IPS-18c (cell line): Measurements from ENCODE around the gene DCLRE1B.
"Not testable (repeated sequence)": the region's sequence is repeated elsewhere in the genome, so short reads cannot be mapped to it uniquely, and the experiment has no call there.

Source experiments
- H3K4me3 ChIP-seq: 2 replicates; pipeline ENCODE4 v1.7.0; 2013; ENCODE audit warnings: low read depth, mild to moderate bottlenecking, low read length, moderate library complexity; ENCODE audit not compliant: insufficient read depth
- H3K9me3 ChIP-seq: one replicate; pipeline ENCODE4 v1.6.1; 2013; ENCODE audit warnings: mild to moderate bottlenecking, low read length, moderate library complexity; ENCODE audit not compliant: control insufficient read depth, insufficient read depth

DCLRE1B gene

DNA sequence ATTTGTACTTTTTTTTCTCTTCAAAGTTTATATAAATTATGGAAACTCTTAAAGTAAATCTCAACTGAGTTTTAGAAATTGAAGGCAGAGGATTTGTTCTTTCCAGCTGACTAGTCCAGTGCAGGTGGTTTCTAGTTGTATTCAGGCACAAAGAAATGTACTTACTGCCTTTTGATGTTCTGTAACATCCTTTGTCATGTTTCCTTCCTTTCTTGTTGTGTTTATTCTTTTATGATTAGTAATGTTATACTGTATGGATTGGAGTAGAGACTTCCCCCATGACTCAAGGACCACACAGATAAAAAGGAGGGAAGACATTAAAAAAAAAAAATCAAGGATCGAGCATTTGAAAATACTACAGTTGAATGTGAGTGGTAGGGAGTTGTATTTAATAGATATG, 32.0 kb downstream of the DCLRE1B start:
- peaks cover 2% of the 10 kb centered on the region for H3K9me3 ChIP-seq
- no peak overlapping the region for H3K4me3 ChIP-seq

DNA sequence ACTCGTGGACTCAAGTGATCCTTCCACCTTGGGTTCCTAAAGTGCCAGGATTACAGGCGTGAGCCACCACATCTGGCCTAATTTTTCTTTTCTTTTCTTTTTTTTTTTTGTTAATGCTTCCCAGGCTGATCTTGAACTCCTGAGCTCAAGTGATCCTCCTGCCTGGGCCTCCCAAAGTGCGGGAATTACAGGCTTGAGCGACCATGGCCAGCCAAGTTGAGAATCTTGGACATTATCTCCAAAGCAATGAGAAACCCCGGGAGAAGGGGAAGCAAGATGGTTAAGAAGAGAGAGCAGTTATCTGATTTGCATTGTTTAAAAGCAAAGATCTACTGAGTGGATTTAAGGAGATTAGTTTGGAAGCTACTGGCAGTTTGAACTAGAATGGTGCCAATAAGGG, 33.1 kb downstream of the DCLRE1B start:
- Histone ChIP-seq H3K9me3 (peaks cover 2% of the 10 kb centered on the region), H3K4me3 (no peak overlapping the region)

DNA sequence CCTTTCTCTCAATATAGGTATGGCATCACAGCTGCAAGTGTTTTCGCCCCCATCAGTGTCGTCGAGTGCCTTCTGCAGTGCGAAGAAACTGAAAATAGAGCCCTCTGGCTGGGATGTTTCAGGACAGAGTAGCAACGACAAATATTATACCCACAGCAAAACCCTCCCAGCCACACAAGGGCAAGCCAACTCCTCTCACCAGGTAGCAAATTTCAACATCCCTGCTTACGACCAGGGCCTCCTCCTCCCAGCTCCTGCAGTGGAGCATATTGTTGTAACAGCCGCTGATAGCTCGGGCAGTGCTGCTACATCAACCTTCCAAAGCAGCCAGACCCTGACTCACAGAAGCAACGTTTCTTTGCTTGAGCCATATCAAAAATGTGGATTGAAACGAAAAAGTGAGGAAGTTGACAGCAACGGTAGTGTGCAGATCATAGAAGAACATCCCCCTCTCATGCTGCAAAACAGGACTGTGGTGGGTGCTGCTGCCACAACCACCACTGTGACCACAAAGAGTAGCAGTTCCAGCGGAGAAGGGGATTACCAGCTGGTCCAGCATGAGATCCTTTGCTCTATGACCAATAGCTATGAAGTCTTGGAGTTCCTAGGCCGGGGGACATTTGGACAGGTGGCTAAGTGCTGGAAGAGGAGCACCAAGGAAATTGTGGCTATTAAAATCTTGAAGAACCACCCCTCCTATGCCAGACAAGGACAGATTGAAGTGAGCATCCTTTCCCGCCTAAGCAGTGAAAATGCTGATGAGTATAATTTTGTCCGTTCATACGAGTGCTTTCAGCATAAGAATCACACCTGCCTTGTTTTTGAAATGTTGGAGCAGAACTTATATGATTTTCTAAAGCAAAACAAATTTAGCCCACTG, 35.5 kb downstream of the DCLRE1B start:
- Histone ChIP-seq H3K4me3 (no peak overlapping the region), H3K9me3 (peaks cover 2% of the 10 kb centered on the region)

DNA sequence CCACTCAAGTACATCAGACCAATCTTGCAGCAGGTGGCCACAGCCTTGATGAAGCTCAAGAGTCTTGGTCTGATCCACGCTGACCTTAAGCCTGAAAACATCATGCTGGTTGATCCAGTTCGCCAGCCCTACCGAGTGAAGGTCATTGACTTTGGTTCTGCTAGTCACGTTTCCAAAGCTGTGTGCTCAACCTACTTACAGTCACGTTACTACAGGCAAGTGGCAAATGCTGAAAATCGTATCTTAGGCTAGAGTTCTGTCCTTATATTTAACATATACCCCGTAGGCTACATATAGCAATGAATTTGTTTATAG, 36.1 kb downstream of the DCLRE1B start:
- Histone ChIP-seq H3K9me3 (peaks cover 2% of the 10 kb centered on the region), H3K4me3 (no peak overlapping the region)

DNA sequence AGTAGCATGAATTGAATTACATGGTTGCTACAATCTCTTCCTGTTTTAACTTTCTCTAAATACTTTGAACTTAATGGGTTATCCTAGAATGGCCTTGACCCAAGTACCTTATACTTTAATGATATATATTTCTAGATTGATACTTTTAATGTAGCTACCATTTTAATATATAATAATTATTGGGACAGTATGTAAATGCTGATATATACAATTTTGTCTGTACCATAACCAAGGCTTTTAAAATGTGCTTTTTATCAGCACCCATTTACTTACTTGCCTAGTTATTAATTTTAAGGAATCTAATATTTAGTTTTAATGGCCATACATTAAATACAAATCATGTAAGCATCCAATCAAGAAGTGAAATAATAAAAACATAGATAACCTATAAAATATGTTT, 37.4 kb downstream of the DCLRE1B start:
- no peak overlapping the region for H3K4me3 ChIP-seq
- peaks cover 2% of the 10 kb centered on the region for H3K9me3 ChIP-seq

DNA sequence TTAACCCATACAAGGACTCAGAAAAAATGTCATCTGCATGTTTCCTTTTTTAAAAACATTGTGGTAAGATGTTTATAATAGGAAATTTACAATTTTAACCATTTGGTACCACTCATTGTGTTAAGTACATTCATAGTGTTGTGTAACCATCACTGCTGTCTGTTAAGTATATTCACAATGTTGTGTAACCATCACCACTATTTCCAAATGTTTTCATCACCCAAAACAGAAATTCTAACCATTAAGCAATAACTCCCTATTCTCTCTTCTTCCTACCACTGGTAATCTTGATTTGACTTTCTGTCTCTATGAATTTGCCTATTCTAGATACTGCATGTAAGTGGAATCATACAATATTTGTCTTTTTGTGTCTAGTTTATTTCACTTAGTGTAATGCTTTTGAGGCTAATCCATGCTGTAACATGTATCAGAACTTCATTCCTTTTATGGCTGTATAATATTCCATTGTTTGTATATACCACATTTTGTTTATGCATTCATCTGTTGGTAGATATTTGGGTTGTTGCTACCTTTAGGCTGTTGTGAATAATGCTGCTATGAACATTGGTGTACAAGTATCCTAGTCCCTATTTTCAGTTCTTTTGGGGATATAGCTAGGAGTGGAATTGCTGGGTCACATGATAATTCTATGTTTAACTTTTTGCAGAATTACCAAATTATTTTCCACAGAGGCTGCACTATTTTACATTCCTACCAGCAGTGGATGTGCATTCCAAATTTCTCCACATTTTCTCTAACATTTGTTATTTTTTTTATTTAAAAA, 38.1 kb downstream of the DCLRE1B start:
- Histone ChIP-seq H3K9me3 (peaks cover 2% of the 10 kb centered on the region), H3K4me3 (no peak overlapping the region)

DNA sequence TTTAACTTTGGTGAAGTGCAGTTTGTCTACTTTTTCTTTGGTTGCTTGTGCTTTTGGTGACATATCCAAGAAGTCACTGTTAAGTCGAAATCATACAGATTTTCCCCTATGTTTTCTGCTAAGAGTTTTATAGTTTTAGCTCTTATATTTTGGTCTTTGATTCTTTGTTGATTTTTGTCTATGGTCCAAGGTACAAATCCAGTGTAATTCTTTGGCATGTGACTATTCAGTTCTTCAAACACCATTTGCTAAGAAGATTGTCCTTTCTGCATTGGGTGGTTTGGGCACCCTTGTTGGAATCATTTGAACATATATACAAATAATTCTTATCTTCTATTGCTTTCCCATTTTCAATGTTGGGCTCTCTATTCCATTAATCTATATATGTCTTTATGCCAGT, 40.2 kb downstream of the DCLRE1B start:
- H3K9me3 ChIP-seq = peaks cover 2% of the 10 kb centered on the region
- no peak overlapping the region for H3K4me3 ChIP-seq

DNA sequence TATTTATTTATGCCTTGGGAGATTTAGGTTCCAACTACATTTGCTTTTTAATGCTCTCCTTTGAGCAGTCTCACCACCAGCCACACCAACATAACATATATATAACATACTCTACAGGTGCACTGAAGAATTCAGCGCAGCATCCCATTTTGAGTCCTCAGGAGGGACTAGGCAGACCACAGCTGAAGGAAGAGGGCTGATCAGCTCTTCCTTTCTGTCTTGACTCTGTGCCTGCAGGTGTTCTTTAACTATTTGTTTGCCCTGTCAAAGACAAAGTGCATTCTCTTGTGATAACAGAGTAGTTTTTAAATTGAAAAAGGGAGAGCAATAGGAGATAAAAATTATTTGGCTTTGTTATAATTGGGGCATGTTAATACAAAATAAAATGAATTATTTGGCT, 41.0 kb downstream of the DCLRE1B start:
- Histone ChIP-seq H3K9me3 (no peaks in the 10 kb centered on the region), H3K4me3 (no peak overlapping the region)

DNA sequence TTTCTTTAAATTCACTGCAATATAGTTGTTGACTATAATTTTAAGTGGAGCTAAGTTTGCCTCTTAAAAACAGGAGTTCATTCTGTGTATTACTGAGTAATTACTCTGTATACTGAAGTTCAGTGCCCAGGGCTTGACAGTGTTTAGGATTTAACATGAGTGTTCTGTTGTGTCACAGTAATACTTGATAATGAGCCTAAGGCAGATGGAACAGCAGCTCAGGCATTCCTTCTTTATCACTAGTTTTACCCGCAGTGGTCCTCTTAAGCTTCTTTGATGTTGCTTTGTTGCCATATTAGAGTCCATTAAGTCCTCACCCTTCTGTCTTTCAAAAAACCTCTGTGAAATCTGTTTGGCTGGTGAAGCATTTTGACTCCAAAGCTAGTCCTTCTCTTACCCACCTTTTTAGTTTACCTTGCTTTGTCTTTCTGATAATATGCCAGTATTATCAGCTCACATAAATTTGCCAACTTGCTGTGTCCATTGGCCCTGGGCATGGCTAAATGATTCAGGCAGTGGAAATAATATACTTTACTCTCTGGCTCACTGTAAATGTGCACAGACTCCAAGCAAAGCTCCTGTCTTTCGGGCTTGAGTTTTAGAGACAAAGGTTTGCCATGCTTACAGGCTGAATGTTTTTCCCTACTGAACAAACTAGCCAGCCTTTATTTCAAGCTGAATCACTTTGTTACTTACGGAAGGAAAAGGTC, 41.7 kb downstream of the DCLRE1B start:
- Histone ChIP-seq H3K4me3 (no peak overlapping the region), H3K9me3 (no peaks in the 10 kb centered on the region)

DNA sequence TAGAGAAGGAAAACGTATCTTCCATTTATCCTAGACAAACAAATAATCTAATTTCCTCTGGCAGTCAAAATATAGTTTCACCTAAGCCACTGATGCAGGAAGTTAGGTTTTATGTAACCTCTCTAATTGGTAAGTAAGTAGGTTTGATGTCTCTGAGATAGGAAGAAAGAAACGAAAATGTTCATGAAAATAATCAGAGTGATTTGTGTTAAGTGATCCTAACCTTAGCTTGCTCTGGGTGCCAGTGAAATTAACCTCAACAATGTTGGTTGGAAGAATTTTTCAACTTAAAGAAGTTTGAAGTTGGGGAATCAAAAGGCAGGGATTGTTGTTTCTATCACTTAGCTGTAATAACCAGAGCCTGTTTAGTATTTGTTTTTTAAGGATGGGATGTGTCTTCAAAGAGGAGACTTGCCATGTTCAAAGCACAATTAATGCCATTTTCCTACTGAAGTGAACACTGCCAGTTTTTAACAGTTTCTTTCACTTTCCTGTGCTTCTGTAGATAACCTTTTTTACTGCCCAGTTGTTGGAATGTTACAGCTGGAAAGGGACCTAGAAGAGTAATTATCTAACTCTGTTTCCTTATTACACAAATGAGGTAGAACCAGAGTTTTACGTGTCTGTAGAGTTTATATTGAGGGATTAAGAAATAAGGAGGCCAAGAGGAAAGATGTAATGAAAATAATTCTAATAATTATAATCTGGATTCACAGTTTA, 42.4 kb downstream of the DCLRE1B start:
- no peak overlapping the region for H3K4me3 ChIP-seq
- no peaks in the 10 kb centered on the region for H3K9me3 ChIP-seq

DNA sequence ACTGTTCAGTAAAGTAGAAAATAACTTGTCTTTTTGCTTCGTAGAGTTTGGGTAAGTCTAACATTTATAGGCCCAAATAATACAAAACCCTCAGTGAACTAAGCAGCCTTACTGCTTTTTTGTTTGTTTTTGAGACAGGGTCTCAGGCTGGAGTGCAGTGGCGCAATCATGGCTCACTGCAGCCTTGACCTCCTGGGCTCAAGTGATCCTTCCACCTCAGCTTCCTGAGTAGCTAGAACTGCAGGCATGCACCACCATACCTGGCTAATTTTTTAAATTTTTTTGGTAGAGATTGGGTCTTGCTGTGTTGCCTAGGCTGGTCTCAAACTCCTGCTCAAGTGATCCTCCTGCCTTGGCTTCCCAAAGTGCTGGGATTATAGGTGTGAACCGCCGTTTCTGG, 43.0 kb downstream of the DCLRE1B start:
- not testable (repeated sequence) for H3K4me3 ChIP-seq, H3K9me3 ChIP-seq

DNA sequence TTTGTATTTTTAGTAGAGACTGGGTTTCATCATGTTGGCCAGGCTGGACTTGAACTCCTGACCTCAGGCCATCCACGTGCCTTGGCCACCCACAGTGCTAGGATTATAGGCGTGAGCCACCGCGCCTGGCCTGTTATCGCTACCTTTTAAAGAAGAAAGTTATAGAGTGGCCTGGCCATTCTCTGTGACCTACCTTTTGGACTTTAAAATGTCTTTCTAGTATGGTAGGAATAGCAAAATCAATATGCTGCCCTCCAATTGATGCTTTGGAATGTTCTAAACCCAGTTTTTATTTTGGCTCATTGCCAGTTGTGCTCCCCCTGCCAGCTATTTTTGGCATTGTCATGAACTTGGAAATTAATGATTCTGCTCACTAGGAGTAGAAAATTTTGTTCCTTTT, 43.9 kb downstream of the DCLRE1B start:
- Histone ChIP-seq H3K9me3 (no peaks in the 10 kb centered on the region), H3K4me3 (no peak overlapping the region)

DNA sequence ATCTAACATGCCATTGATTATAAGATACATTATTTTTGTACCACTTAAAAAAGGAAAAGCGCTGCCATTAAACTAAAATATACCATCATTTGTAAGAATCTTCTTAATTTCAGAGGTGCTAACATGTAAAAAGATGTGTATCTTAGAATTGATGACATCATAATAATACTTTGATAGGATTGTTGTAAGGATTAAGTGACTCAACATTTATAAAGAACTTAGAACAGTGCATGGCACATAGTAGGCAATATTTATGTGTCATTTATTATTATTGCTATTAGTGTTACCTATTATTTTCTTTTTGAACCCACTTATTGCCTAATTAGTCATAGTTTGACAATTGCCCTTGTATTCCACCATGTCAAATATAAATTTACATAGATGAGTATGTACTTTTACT, 45.8 kb downstream of the DCLRE1B start:
- H3K4me3 ChIP-seq = no peak overlapping the region

DNA sequence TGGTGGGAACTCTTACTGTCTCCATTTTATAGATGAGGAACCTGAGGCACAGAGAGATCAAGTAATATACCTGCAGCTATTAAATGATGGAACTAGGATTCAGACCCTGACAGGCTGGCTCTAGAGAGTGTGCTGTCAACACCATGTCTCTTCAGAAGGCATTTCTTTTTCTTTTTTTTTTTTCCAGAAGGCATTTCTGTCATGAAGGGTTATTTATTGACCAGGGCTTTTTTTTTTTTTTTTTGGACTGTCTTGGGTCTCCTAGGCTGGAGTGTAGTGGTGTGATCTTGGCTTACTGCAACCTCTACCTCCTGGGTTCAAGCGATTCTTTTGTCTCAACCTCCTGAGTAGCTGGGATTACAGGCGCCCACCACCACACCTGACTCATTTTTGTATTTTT, 46.6 kb downstream of the DCLRE1B start:
- Histone ChIP-seq H3K9me3 (no peaks in the 10 kb centered on the region), H3K4me3 (no peak overlapping the region)

More for the DNA sequence above, 45.8 kb downstream of the DCLRE1B start:
- no peaks in the 10 kb centered on the region for H3K9me3 ChIP-seq

DNA sequence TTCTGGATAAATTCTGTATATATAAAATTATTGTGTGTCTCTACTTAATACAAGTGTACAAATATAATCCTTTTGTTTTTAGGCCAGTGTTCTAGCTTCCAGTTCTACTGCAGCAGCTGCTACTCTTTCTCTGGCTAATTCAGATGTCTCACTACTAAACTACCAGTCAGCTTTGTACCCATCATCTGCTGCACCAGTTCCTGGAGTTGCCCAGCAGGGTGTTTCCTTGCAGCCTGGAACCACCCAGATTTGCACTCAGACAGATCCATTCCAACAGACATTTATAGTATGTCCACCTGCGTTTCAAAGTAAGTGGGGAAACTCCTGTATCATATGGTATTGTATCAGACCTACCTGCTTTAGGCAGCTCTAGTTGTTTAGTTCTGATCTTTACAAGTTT, 52.9 kb downstream of the DCLRE1B start:
- H3K4me3 ChIP-seq = no peak overlapping the region
- H3K9me3 ChIP-seq = no peaks in the 10 kb centered on the region

DNA sequence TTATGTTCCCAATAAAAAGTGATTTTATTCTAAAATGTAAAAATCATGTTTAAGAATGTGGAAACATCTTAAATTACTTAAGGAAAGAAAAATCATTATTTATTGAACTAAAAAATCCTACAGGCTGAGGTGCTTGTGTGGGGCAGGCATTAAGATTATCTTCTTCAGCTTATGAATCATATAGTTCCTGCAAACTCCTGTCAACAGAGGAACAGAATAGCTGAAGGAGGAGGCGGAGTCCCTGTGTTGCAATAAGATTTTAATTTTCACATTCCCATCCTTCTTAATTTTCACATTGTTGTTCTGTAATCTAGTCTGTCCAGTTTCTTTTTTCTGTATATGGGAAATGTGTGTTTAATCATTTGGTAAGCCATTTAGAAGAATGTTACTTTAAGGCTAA, 53.6 kb downstream of the DCLRE1B start:
- H3K4me3 ChIP-seq = no peak overlapping the region

DNA sequence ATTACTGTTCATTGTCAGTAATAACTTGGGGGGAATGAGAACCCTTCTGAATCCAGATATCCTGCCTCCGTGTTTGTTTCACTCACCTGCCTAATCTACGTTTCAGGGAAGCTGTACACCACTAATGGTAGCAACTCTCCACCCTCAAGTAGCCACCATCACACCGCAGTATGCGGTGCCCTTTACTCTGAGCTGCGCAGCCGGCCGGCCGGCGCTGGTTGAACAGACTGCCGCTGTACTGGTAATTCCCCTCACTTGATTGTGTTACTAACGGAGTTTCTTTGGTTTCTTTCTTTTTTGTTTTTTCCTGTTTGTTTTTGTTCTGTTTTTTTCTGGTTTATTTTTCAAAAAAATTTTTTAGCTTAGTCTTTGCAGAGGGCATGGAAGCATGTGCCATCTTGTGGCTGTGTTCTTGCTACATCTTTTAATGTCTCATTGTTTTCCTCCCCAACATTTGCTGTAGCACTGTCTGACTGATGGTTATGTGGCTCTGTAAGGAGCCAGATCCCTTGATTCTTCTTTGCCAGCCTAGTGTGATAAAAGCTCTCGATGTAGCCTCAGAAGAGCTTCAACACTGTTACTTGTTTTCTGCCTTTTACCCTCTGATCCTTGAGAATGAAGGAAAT, 58.3 kb downstream of the DCLRE1B start:
- Histone ChIP-seq H3K4me3 (no peak overlapping the region), H3K9me3 (no peaks in the 10 kb centered on the region)

More for the DNA sequence above, 53.6 kb downstream of the DCLRE1B start:
- no peaks in the 10 kb centered on the region for H3K9me3 ChIP-seq
